Measurements from ENCODE around the gene REL. TPM values are rescaled to one million over a fixed set of nuclear protein-coding genes. Genes with fewer than 3 reads are reported as not detected.

The REL gene
- total RNA-seq, 2 donors from 2014 or later: 10.4 to 11.2 TPM

GRCh38 chr2:60966507-60967405 is 85.4 kb downstream of the REL start:
- 72 to 94% methylated on average over 1 of the region's 1 CpG for WGBS, 2 donors
- Histone ChIP-seq H3K4me1 (peaks cover 12% of the 10 kb centered on the region), H3K9me3 (no peaks in the 10 kb centered on the region), H3K4me3 (no peak overlapping the region), H3K27me3 (no peaks in the 10 kb centered on the region), H3K27ac (no peak overlapping the region), H3K36me3 (replicated peaks in 1 of 2; ENCODE audit: insufficient read depth in 1 of 2, low read depth in 2 of 2) (no peaks in the 10 kb centered on the region)
- TF ChIP-seq CTCF (IDR thresholded peaks at IDR 0.05) (no peak), POLR2A (IDR thresholded peaks at IDR 0.05) (no peak)
- intact Hi-C loops (cut with DNase I): no loop called here
- no peak for ATAC-seq
- DNase-seq: no peak

- H3K36me3 ChIP-seq (replicated peaks in 1 of 2; ENCODE audit: insufficient read depth in 1 of 2, low read depth in 2 of 2): no peaks in the 10 kb centered on the region
- TF ChIP-seq CTCF (IDR thresholded peaks at IDR 0.05) (no peak), POLR2A (IDR thresholded peaks at IDR 0.05) (no peak)
- WGBS, 2 donors: 94 to 96% methylated on average over 12 to 31 of the region's 32 CpGs
- H3K4me1 ChIP-seq: peaks cover 13% of the 10 kb centered on the region
- DNase-seq (no peak), ATAC-seq (no peak)
- H3K27me3 ChIP-seq: no peaks in the 10 kb centered on the region
- intact Hi-C loops (cut with DNase I): no loop called here
- no peaks in the 10 kb centered on the region for H3K9me3 ChIP-seq
- H3K4me3 ChIP-seq: no peak overlapping the region
- H3K27ac ChIP-seq: no peak overlapping the region
Observed at GRCh38 chr2:60972889-60973656, 91.7 kb downstream of the REL start.

GRCh38 chr2:60973705-60974104 is 92.3 kb downstream of the REL start:
- H3K9me3 ChIP-seq: no peaks in the 10 kb centered on the region
- 78 to 90% methylated on average over 4 to 5 of the region's 5 CpGs for WGBS, 2 donors
- no peak for TF ChIP-seq POLR2A (IDR thresholded peaks at IDR 0.05)
- no peak for TF ChIP-seq CTCF (IDR thresholded peaks at IDR 0.05)
- peaks cover 13% of the 10 kb centered on the region for H3K4me1 ChIP-seq
- no peaks in the 10 kb centered on the region for H3K36me3 ChIP-seq (replicated peaks in 1 of 2; ENCODE audit: insufficient read depth in 1 of 2, low read depth in 2 of 2)
- intact Hi-C loops (cut with DNase I): no loop called here
- DNase-seq: no peak
- no peaks in the 10 kb centered on the region for H3K27me3 ChIP-seq
- H3K27ac ChIP-seq: no peak overlapping the region
- no peak for ATAC-seq
- no peak overlapping the region for H3K4me3 ChIP-seq

- Histone ChIP-seq H3K4me3 (no peak overlapping the region), H3K9me3 (no peaks in the 10 kb centered on the region), H3K27ac (no peak overlapping the region), H3K27me3 (no peaks in the 10 kb centered on the region), H3K4me1 (peaks cover 13% of the 10 kb centered on the region), H3K36me3 (replicated peaks in 1 of 2; ENCODE audit: insufficient read depth in 1 of 2, low read depth in 2 of 2) (no peaks in the 10 kb centered on the region)
- no peak for TF ChIP-seq POLR2A (IDR thresholded peaks at IDR 0.05)
- TF ChIP-seq CTCF (IDR thresholded peaks at IDR 0.05): no peak
- WGBS, 2 donors: 97 to 100% methylated on average over 10 to 16 of the region's 16 CpGs
- intact Hi-C loops (cut with DNase I): no loop called here
- DNase-seq: no peak
- ATAC-seq: no peak
Observed at GRCh38 chr2:60974652-60975051, 93.3 kb downstream of the REL start.

Small RNA genes lying within 50 kb of the gene (small RNA-seq; reads per million reads assigned to genes)
- gene RN7SL632P: not detected
- not detected for gene RNU4-51P

Other genes with a start within 250 kb of the REL start
- gene PAPOLG, start 125.3 kb upstream of the REL start, total RNA-seq: 1 to 10 TPM; 4.0 to 6.5 TPM
- 10 to 100 TPM; 18.2 to 19.8 TPM for gene PEX13, start 136.1 kb downstream of the REL start, total RNA-seq
- gene PUS10, start 136.7 kb downstream of the REL start, total RNA-seq: 10 to 100 TPM in 1 of 2 donors, 1 to 10 TPM in 1; 3.6 to 15.6 TPM
- gene SANBR, start 184.3 kb downstream of the REL start, total RNA-seq: 1 to 10 TPM; 5.2 to 6.9 TPM